Epithelial cell of proximal tubule (primary cell): ENCODE measurements around the gene PLAC8L1. TPM values are rescaled to one million over a fixed set of nuclear protein-coding genes. Genes with fewer than 3 reads are reported as not detected.

Source experiments
- DNase-seq: peaks from one replicate; pipeline ENCODE4 v3.0.0-alpha.2; 2011; ENCODE audit warnings: low read depth
- H3K4me3 ChIP-seq: 2 replicates; pipeline ENCODE4 v1.5.1; 2011; ENCODE audit warnings: low read depth, mild to moderate bottlenecking, low read length
- total RNA-seq: library from RNA; depleted of rRNA; stranded (reverse); fragments of >200 nt; gene quantifications from 2 replicates; pipeline ENCODE4 v1.2.3, GENCODE V29; 2015
- TF ChIP-seq, protein P1 (sequence below): conservative IDR thresholded peaks from 2 replicates; pipeline ENCODE4 v1.5.1; 2012; ENCODE audit warnings: low read depth, mild to moderate bottlenecking, low read length

The PLAC8L1 gene
- total RNA-seq, 1 donor from 2014 or later, result not detected

DNA sequence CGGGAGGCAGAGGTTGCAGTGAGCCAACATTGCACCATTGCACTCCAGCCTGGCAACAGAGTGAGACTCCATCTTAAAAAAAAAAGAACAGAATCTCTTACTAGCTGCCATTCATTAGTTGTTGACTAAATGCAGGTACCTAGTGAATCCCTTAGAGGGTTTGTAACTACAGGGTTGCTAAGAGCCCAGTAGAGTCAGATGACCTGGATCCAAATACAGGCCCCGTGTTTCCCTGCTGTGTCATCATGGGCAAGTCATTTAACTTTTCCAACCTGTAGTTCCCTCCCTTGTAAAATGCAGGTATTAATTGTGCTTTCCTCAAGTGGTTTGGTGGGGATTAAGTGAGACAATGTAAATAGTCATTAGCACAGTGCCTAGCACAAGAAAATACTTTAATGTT, 32.8 kb downstream of the PLAC8L1 start:
- TF ChIP-seq, protein P1, sequence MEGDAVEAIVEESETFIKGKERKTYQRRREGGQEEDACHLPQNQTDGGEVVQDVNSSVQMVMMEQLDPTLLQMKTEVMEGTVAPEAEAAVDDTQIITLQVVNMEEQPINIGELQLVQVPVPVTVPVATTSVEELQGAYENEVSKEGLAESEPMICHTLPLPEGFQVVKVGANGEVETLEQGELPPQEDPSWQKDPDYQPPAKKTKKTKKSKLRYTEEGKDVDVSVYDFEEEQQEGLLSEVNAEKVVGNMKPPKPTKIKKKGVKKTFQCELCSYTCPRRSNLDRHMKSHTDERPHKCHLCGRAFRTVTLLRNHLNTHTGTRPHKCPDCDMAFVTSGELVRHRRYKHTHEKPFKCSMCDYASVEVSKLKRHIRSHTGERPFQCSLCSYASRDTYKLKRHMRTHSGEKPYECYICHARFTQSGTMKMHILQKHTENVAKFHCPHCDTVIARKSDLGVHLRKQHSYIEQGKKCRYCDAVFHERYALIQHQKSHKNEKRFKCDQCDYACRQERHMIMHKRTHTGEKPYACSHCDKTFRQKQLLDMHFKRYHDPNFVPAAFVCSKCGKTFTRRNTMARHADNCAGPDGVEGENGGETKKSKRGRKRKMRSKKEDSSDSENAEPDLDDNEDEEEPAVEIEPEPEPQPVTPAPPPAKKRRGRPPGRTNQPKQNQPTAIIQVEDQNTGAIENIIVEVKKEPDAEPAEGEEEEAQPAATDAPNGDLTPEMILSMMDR, result no peak
- no peak overlapping the region for H3K4me3 ChIP-seq
- no peak for DNase-seq

DNA sequence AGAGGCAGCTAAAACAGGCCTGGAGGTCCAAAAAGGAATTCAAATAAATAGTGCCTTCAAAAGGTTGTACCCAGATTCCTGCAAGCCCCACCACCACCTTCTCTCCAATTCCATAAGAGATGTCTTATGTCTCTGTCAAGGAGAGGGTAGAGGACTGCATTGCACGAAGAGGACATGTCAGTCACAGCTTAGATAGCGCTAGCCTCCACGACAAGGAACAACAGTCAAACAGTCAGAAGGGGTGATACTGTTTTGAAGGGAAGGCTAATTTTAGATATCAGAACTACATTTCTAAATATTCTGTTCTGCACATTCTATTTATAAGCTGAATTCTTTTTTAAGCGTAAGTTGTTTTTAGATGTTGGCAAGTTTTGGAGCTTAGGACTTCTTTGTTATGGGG, 34.2 kb downstream of the PLAC8L1 start:
- DNase-seq, result no peak
- no peak overlapping the region for H3K4me3 ChIP-seq
- TF ChIP-seq, protein P1, result no peak

DNA sequence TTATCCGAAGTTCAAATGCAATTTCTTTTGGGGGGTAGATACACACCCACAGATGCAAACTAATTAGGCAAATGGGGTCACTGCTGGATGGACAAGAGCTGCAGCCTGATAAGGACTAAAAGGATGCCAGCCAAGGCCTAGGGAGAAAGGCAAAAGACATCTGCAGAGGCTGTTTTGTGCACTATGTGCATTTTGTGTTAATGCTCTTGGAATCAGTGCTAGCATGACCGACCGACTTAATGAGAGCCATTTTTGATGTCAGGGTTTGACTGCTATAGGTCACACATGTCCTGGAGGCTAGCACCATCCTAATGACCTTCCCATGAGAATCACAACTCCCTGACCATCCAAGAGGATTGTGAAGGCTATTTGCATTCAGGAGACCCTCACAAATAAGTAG, 34.6 kb downstream of the PLAC8L1 start:
- TF ChIP-seq, protein P1, result no peak
- H3K4me3 ChIP-seq, result no peak overlapping the region
- DNase-seq, result no peak

DNA sequence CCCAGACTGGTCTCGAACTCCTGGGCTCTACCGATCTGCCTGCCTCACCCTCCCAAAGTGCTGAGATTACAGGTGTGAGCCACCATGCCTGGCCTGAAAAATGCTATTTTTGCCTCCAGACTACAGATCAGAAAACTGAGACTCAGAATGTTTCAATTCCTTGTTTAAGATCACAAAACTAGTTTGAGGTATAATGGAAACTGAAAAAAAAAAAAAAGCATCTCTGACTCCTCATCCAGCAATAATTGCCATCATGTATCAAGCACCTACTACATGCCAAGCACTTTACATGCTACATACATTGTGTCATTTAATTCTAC, 35.6 kb downstream of the PLAC8L1 start:
- TF ChIP-seq, protein P1, result no peak
- no peak overlapping the region for H3K4me3 ChIP-seq
- DNase-seq, result no peak

DNA sequence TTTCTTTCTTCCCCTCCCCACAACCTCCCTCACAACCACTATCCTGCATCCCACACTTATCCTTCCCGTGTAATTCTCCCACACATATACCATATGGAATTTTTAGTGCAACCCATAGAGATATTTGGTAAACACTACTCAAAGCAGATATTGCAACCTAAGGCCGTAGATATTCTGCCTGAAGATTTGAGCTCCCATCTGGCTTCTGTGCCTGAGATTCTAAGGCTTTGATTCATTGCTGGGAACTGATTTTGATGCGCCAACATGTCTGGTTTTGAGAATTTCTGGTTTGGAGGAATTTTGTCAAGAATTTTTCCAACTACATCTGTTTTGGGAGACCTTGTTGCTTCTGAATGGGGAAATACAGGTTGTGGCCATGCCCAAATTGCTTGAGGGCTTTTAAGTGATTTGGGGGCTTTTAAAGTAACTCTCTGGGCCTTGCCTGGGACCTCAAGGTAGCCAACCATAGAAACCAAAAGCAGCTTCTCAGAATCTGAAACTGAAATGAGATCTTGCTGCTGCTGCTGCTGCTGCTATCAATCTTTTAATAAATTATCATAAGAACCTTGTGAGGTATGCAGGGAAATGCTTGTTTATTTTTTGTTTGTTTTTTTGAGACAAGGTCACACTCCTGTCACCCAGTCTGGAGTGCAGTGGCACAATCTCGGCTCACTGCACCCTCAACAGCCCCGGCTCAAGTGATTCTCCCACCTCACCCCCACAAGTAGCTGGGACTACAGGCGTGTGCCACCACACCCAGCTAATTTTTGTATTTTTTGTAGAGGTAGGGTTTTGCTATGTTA, 36.2 kb downstream of the PLAC8L1 start:
- H3K4me3 ChIP-seq, result no peak overlapping the region
- no peak for DNase-seq
- TF ChIP-seq, protein P1, result no peak

DNA sequence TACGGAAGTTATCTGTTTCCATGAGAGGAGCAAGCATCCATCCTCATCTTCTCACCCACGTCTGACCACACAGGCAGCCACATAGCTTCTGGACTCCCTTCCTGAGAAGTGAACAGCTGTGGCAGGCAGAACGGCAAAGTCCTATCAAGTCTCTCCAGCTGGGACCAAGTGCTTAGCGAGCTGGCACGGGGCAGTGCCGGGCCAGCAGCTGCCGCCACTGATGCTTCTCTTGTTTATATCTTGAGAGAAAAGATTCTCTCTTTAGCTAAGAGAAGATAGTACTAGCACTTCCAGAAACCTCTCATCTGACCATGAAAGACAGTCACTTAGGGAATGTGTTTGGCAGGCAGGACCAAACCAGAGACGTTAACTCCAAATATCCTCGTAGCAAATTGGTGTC, 37.2 kb downstream of the PLAC8L1 start:
- TF ChIP-seq, protein P1, result no peak
- DNase-seq, result no peak
- H3K4me3 ChIP-seq, result no peak overlapping the region

DNA sequence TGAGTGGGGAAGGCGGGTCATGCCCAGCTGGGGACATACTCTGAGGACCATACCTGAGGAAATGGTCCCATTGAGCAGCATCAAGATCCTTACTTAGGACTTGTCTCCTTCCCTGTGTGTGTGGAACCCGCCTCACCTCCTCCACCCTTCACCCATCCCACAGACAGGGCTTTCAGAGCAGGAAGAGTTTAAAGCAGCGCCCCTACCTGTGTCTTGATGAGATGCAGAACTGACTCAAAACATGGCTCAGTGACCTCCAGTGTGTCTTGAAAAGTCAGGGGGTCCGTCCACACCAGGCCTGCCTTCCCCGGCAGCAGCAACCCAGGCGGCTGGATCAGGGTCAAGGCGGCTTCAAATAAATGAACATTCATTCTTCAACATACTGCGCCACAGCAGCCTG, 38.4 kb downstream of the PLAC8L1 start:
- DNase-seq, result no peak
- no peak overlapping the region for H3K4me3 ChIP-seq
- TF ChIP-seq, protein P1, result no peak
